Right renal pelvis (tissue), 4 donors: ENCODE results near the gene ANGPTL7. TPM values are rescaled to one million over a fixed set of nuclear protein-coding genes. Genes with fewer than 3 reads are reported as not detected.
"Not testable (repeated sequence)": the region's sequence is repeated elsewhere in the genome, so short reads cannot be mapped to it uniquely, and the experiment has no call there.

Experiments
- DNase-seq, 4 donors: peaks; one replicate each; pipeline ENCODE4 v3.0.0-alpha.2; 2013; ENCODE audit warnings: low read depth in 4 of 4, low spot score in 3 of 4, missing footprints in 1 of 4
- polyA plus RNA-seq, 4 donors: library from polyadenylated mRNA; unstranded; fragments of 120-200 nt; gene quantifications; one replicate each; pipeline ENCODE4 v1.2.1, GENCODE V29; 2013; ENCODE audit not compliant: insufficient read length in 4 of 4

ANGPTL7 gene
- polyA plus RNA-seq = under 1 TPM in 2 of 4 donors, not detected in 2; 0.13 to 0.17 TPM

- no peak for DNase-seq
Observed at GRCh38 chr1:11188858-11189451, at the start of gene ANGPTL7. ANGPTL7 (plus strand) TSS chr1:11189355; CDS start chr1:11189580, 225 bp downstream.

DNA sequence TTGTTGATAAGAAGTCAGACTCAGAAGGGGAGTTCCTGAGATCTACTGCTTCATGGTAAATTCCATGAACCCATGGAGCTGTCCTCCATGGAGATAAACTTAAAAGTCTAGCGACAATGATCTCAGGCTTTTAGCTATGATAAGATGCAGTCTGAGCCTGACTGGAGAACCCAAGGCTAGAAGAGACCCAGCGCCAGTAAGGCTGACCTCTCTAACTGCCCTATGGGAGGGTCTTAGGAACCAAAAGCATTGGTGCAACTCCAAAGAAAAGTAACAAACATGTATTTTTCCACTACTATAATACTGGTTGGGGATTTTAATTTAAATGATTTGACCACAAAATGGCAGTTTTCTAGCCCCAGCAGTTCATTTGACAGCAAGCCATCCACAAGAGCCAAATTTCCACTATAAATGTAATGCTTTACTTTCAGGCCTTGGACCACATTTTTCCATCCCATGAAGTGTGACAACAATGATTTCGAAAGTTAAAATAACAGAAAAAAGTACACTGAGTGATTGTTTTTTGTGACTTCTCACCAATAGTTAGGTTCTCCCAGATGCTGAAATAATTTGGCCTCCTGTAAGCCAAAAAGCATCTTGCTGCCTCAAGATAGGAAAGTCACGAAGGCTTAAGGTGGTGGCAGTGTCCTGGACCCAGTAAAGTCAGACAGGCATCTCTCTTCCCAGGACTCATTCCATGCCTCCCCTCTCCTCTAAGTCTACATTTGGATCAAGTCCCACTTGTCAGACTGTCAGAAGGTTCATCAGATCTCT lies 46.4 kb upstream of the ANGPTL7 start:
- no peak for DNase-seq

DNA sequence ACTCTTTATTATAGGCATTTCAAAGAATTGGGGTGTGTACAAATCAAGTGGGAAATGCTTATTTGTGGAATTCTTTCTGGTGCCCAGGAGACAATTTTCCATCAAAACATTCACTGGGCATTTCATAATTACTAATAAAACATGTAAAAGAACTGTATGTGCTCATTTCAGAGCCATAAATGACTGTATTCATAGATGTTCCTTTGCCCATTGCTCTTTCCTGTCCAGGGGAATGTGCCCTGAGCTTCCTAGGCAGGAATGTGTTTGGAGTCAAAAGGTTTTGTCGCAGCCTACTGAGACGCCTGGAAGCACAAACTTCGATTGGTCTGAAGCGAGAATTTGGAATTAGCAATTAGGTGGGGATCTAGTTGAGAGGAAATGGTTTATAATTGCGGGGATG lies 45.8 kb upstream of the ANGPTL7 start:
- no peak for DNase-seq

GRCh38 chr1:11143907-11144306 lies 45.2 kb upstream of the ANGPTL7 start:
- no peak for DNase-seq

DNA sequence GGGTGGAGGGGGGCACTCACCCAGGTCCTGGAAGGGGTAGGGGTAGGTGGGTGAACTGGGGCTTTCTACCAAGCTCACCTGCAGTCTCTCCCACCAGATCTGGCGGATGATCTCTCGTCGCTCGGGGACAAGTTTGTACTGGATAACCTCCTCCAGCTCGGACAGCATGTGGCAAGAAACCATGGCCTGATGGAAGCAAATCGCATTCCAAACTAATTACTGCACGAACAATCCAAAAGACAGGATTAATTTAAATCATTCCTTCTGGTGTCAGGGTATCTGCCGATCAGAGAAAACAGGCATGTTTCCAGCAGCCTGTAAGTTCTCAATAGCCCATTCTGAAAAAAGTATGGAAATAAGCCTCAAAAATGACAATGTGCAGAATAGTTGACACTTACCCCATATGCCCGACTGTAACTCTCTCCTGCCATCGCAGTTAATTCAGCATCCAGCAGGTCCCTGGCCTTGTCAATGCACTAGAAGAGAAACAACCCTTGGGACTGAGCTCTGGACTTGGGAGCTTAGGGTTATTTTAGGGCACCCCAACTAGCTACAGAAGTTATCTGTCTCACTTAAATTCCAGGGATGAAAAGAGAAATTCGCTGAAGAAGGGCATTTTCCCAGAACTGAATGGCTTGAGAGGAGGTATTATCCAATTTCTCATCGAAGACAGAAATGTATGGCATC lies 44.4 kb upstream of the ANGPTL7 start:
- DNase-seq = no peak

GRCh38 chr1:11145741-11146140 lies 43.4 kb upstream of the ANGPTL7 start:
- no peak for DNase-seq

- no peak for DNase-seq
Observed at GRCh38 chr1:11147197-11147770, 41.9 kb upstream of the ANGPTL7 start.

DNA sequence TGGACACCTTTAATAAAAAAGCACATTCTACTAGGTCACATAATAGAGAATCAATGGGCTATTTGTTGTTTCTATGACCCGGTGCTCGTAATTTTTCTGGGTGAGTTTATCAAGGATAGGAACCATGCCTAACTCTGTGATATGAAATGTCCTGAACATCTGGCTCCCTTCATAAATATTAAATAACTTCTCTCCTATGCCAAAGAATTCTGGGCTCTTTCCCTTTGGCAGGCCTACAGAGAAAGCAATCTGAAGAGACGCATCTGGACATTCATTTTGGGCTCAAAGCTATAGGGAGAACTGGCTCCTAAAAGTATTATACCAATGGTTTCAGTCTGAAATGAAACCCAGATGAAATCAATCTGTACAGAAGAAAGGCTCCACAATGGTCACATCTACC lies 38.8 kb upstream of the ANGPTL7 start:
- peak; percentile 43 to 62 (median 51) for DNase-seq

DNA sequence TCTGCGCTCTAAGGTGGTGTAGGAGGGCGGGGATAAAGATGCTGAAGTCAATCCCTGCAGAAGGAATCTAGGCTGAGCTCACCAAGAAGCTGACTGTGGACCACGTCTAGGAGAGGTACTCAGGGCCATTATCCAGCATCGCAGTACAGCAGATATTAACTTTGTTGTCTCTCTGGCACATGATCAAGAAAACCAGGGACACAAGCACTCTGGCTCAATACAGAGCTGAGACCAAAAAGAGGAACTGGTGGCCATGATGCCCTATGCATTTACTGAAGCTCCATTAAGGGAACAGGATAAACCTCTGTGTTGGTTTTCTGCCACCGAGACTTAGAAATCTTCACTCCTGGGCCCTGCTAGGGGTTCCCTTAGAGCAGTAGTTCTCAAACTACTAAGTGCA lies 38.0 kb upstream of the ANGPTL7 start:
- no peak for DNase-seq

DNA sequence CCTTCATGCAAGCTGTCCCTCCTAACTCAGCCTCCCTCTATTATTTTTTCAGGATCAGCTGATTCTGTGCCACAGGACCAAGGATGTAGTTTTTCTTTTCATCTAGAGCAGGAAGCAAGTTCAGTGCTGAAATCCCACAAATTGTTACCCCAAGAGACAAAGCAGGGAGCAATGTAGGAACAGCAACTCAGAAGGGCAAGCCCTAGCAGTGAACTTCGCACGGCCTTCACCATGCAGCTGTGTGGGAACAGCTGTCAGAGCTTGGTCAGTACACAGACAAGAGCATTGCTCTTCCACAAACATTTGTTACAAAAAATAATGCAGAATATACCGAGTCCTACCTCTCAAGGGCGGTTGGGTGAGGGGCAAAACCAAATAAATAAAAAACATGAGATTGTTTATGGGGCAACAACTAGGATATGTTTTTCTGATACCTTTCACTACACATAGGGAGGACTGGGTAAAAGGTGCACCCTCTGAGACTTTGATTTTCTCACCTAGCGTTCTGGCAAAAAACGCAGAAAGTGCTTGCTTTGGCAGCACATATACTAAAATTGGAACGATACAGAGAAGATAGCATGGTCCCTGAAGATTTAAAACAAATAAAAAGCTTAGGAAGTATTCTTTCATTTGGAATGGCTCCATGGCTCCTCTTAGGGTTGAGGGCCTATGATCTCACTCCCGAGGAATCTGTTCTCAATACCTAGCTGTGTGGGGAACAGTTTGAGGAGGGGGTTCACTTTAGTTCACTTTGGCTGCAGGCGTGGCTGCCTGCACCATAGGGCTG lies 37.1 kb upstream of the ANGPTL7 start:
- no peak for DNase-seq

- DNase-seq = no peak
Observed at GRCh38 chr1:11152755-11153154, 36.4 kb upstream of the ANGPTL7 start.

GRCh38 chr1:11153184-11153583 lies 36.0 kb upstream of the ANGPTL7 start:
- DNase-seq = no peak

DNA sequence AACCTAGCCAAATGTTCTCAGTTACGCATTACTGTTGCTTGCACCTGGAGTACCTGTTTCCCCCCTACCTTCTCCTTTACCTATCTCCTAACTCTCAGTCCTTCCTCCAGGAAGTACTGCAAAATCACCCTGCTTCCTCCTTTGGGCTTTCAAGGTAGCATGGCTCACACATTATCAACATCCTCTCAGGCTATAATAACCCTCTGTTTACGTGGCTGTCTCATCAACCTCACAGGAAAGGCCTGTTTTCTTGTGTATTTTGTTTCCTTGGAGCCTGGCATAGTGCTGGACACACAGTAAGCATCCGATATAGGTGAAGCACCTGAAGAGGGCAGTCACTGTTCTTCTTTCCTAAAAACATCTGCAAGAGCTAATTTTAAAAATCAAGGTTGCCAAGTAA lies 32.7 kb upstream of the ANGPTL7 start:
- DNase-seq = no peak

- no peak for DNase-seq
Observed at GRCh38 chr1:11156963-11157362, 32.2 kb upstream of the ANGPTL7 start.

DNA sequence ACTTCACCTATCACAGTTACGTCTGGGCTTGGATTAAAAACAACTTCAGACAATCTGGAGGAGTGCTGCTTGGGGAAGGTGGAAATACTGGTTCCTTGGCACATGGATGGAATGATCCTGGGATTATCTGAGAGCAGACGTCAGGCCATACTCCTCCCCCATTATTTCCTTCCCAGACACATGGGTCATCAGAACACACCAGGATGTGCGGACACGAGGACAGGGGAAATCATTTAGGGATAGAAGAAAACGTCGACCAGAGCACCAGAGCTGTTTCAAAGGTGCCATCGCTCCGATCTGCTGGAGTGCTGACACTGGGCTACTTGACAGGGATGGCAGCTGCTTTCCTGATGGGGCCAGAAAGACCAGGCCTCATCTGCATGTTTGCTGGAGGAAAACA lies 31.8 kb upstream of the ANGPTL7 start:
- DNase-seq = no peak

DNA sequence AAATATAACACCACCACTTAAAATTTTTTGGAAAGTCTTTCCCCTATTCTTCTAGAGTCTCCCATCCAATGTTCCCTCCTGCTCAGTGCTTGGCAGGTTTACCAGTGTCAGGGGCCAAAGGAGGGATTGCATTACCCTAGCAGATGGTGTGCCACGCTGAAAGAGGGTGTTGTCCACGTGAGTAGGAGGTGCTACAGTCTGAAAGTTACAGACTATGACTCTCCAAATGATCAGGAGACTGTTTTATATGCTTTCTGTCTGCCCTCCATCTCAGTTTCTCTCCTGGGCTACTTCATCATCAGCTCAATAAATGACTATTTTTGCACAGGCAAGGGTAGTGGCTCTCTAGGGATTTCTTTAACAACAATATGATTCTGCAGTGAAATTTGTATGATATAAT lies 31.3 kb upstream of the ANGPTL7 start:
- no peak for DNase-seq

DNA sequence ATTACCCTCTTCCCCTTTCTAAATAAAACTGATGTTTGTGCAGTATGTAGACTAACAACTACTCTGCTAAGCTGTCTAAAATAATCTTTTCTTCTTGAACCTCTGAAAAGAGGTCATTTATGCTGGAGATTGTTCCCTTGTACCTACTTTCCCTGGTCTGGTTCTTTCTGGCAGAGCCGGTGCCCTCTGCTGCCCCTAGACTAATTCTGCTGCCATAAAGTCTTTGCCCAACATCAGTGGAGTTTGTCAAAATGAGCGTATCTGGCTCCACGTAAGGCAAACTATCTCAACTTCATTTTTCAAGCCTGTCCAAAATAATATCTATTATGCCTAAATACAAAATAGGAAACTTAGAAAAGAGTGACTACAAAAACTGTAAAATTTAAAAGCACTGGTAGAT lies 30.9 kb upstream of the ANGPTL7 start:
- DNase-seq = no peak

DNA sequence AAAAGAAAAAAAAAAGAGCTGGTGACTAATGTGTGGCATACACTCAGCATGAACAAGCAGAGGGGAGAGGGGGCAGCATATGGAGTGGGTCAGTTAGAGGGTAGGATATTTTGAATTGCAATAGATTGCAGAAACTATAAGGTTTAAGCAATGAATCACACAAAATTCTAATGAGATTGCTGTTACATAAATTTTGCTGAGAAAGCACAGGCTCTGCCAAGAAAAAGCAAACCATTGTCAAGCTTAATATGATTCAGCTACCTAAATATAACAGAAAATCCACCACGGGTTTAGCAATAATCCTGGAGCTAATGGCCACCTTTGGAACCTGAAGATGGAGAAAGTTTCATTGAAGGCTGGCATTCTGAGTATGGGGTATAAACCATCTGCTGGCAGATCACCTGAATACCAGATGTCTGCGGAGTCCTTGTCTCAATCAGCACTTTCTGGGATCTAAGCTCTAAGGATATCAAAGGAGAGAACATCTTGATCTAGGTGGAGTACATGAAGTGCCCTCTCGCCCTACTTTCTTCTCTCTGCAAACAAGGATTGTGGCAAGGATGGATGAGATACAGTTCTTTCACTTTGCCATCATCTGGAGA lies 30.3 kb upstream of the ANGPTL7 start:
- DNase-seq = no peak

DNA sequence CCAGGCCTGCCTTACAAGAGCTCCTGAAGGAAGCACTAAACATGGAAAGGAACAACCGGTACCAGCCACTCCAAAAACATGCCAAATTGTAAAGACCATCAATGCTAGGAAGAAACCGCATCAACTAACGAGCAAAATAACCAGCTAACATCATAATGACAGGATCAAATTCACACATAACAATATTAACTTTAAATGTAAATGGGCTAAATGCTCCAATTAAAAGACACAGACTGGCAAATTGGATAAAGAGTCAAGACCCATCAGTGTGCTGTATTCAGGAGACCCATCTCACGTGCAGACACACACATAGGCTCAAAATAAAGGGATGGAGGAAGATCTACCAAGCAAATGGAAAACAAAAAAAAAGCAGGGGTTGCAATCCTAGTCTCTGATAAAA lies 26.4 kb upstream of the ANGPTL7 start:
- DNase-seq = not testable (repeated sequence)

DNA sequence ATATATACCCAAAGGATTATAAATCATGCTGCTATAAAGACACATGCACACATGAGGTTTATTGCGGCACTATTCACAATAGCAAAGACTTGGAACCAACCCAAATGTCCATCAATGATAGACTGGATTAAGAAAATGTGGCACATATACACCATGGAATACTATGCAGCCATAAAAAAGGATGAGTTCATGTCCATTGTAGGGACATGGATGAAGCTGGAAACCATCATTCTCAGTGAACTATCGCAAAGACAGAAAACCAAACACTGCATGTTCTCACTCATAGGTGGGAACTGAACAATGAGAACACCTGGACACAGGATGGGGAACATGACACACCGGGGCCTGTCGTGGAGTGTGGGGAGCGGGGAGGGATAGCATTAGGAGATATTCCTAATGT lies 22.4 kb upstream of the ANGPTL7 start:
- DNase-seq = not testable (repeated sequence)
